Measurements from ENCODE around the gene HPCAL1. TPM values are rescaled to one million over a fixed set of nuclear protein-coding genes. Genes with fewer than 3 reads are reported as not detected.
A peak's percentile ranks its signal among the peaks of the same experiment; 100 is the strongest.

The HPCAL1 gene
- total RNA-seq, 2 experiments from 2014 or later = 109 to 114 TPM

DNA sequence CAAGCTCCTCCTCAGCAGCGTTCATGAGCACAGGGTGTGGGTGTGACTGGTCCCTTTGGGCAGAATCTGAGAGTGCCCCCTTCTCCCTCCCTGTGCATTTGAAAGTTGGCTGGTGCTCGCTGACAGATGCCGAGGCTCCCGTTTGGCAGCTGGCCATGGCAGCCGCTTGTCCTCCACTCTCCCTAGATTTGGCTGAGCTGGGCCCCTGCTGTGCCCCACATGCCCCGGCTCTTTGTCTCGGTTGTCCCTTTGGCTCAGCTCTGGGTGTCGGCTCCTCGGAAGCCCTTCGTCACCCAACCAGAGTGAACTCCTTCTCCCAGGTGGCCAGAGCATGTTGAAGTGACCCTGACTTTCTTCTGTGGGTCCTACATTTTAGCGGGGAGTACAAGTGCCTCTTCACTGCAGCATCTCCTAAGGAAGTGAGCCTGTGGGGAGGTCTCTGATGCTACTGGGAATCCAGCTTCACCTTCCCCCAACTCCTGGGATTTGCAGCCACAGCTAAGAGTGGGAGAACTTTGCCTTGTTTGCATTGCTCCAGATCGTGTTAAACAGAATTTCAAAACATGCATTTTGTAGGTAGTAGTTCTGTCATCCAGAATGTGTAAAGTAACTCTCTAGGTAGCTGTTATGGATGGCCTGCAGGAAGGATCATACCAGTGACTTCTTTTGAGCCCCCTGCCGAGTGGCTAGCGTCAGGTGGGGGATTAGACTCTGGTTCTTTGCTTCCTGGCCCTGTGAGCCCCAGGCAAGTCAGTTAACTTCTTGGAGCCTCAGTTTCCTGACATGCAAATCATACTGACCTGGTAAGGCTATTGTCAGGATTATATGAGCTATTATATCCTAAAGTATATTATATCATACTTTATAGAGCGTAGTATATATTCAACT lies 24.2 kb downstream of the HPCAL1 start:
- H3K9me3 Mint-ChIP-seq (ENCODE audit: low read depth) = no peaks in the 10 kb centered on the region
- POLR2A ChIA-PET = interaction anchor here (1.0 to 1.1 kb wide), 2 partner anchors 23 to 82 kb away, joined by 3 to 4 read pairs; no protein-coding TSS in a partner anchor
- H3K4me1 Mint-ChIP-seq = peaks cover 86% of the 10 kb centered on the region
- peaks cover 28% of the 10 kb centered on the region for H3K36me3 Mint-ChIP-seq (ENCODE audit: low read depth)
- H3K4me3 Mint-ChIP-seq = no peak overlapping the region
- H3K27me3 Mint-ChIP-seq = no peaks in the 10 kb centered on the region
- no peak overlapping the region for H3K27ac Mint-ChIP-seq
- CTCF ChIA-PET = interaction anchor here (0.8 to 7.1 kb wide), 3 partner anchors 10 to 81 kb away, joined by 3 to 88 read pairs (median 6); partner anchors contain the start of gene HPCAL1
- DNase-seq (no peak), ATAC-seq (no peak)
- intact Hi-C loops (cut with DNase I, micrococcal nuclease) = no loop called here

GRCh38 chr2:10327896-10328669 lies 25.4 kb downstream of the HPCAL1 start:
- Mint-ChIP-seq H3K27ac (peak overlapping the region; percentile 87), H3K36me3 (ENCODE audit: low read depth) (peaks cover 21% of the 10 kb centered on the region), H3K4me3 (no peak overlapping the region), H3K9me3 (ENCODE audit: low read depth) (no peaks in the 10 kb centered on the region), H3K4me1 (peaks cover 93% of the 10 kb centered on the region), H3K27me3 (no peaks in the 10 kb centered on the region)
- peak; percentile 54 for DNase-seq
- intact Hi-C loops (cut with DNase I, micrococcal nuclease) = no loop called here
- ATAC-seq = no peak
- ChIA-PET CTCF (interaction anchor here (0.7 to 7.1 kb wide), 5 partner anchors 11 to 111 kb away, joined by 3 to 88 read pairs (median 4); partner anchors contain the start of gene HPCAL1), POLR2A (interaction anchor here (0.7 to 1.1 kb wide), 2 partner anchors 25 to 80 kb away, joined by 3 to 4 read pairs; no protein-coding TSS in a partner anchor)

DNA sequence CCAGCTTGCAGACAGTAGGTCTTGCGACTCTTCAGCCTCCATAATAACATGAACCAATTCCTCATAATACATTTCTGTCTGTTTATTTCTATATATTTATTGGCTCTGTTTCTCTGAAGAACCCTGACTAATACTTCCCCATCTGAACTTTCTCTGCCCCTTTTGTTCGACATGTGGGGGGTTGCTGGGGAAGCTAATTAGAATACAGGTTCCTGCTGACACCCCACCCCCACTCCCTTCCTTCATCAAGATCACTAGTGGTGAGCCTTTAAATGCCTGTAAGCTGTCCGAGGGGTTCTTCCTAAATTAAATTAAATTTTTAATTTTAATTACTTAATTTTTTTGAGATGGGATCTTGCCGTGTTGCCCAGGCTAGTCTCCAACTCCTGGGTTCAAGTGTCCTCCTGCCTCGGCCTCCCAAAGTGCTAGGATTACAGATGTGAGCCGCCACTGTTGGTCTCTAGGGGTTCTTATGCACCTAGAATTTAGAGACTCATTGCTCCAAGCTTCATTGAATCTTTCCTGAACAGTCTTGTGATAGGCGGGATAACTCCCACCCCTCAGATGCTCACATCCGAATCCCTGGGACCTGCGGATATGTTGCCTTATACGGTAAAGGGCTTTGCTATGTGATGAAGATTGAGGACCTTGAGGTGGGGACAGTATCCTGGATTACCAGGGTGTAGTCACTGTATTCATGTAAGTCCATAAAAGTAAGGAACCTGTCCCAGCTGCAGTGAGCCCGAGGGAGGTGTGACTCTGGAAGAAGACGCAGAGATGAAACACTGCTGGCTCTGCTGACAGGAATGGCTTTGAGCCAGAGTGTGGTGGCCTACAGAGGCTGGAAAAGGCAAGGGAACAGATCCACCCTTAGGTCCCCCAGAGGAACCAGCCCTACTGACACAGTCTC lies 26.2 kb downstream of the HPCAL1 start:
- ATAC-seq (no peak), DNase-seq (no peak)
- H3K4me1 Mint-ChIP-seq = peaks cover 94% of the 10 kb centered on the region
- H3K9me3 Mint-ChIP-seq (ENCODE audit: low read depth) = no peaks in the 10 kb centered on the region
- intact Hi-C loops (cut with DNase I, micrococcal nuclease) = no loop called here
- peak overlapping the region; percentile 91 for H3K4me3 Mint-ChIP-seq
- POLR2A ChIA-PET = interaction anchor here (0.7 kb wide), 1 partner anchor 26 kb away, joined by 4 read pairs; no protein-coding TSS in a partner anchor
- peaks cover 19% of the 10 kb centered on the region for H3K36me3 Mint-ChIP-seq (ENCODE audit: low read depth)
- CTCF ChIA-PET = interaction anchor here (0.6 to 7.1 kb wide), 6 partner anchors 12 to 111 kb away, joined by 3 to 88 read pairs (median 4); partner anchors contain the start of gene HPCAL1
- H3K27ac Mint-ChIP-seq = peak overlapping the region; percentile 92
- no peaks in the 10 kb centered on the region for H3K27me3 Mint-ChIP-seq

DNA sequence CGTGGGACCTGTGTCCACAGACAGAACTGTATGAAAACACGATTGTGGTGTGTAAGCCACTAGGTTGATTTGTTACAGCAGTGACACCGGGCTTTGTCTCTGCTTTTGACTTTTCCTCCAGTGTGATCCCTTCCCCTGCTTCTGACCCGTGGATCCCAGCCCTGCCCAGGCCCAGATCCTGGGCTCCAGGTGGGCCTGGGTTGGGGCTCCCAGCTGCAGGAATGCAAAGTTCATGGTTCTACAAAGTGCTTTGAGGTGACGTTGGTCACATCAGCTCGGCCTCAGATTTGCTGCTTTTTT lies 26.8 kb downstream of the HPCAL1 start:
- ATAC-seq = no peak
- DNase-seq = no peak

DNA sequence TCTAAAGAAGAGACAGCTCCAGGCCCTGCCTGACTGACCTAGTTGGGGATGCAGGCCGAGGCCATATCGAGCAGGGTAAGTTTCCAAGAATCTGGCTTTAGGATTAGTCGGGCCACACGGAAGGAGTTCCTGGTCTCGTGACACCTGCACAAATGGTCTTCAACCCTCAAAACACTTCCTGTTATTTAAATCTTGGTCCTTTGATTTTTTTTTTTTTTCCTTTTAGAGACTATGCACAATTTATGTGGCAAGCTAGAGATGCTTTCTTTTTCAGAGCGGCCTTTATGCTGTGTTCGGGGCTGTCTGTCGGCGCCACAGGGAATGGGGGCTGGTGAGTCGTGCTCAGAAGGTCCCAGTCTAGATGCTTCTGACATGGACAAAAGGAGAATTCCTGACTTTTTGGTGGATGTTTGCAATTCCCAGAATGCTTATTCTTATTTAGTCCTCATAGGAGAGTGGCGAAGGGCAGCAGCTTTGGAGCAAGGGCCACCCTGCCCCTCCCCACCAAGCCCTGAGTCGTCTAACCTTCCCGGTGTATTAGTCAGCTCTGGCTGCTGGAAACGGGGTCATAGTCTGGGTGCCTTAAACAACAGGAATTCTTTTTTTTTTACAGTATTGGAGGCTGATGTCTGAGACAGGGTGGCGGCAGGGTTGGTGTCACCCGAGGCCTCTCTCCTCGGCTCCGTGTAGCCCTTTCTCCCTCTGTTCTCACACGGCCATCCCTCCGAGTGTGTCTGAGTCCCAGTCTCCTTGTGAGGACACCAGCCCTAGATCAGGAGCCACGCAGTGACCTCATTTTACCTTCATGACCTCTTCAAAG lies 27.4 kb downstream of the HPCAL1 start:
- ATAC-seq (no peak), DNase-seq (peak; percentile 34)
- H3K27ac Mint-ChIP-seq = peak overlapping the region; percentile 92
- H3K4me1 Mint-ChIP-seq = peaks cover 89% of the 10 kb centered on the region
- no peaks in the 10 kb centered on the region for H3K27me3 Mint-ChIP-seq
- ChIA-PET POLR2A (interaction anchor here (1.0 kb wide), 1 partner anchor 27 kb away, joined by 3 read pairs; no protein-coding TSS in a partner anchor), CTCF (interaction anchor here (0.6 to 7.1 kb wide), 5 partner anchors 25 to 79 kb away, joined by 3 to 88 read pairs (median 4); partner anchors contain the start of gene HPCAL1)
- no peaks in the 10 kb centered on the region for H3K9me3 Mint-ChIP-seq (ENCODE audit: low read depth)
- H3K4me3 Mint-ChIP-seq = peak overlapping the region; percentile 91
- H3K36me3 Mint-ChIP-seq (ENCODE audit: low read depth) = peaks cover 26% of the 10 kb centered on the region
- intact Hi-C loops (cut with DNase I, micrococcal nuclease) = loop anchor here (1.0 to 5.0 kb wide), 3 partner anchors 25 to 482 kb away; partner anchors contain the start of gene PDIA6 (in 1 of the 2)

More for the DNA sequence above, 26.8 kb downstream of the HPCAL1 start:
- H3K36me3 Mint-ChIP-seq (ENCODE audit: low read depth) = peaks cover 21% of the 10 kb centered on the region
- no peaks in the 10 kb centered on the region for H3K27me3 Mint-ChIP-seq
- H3K4me3 Mint-ChIP-seq = peak overlapping the region; percentile 91
- no peaks in the 10 kb centered on the region for H3K9me3 Mint-ChIP-seq (ENCODE audit: low read depth)
- peaks cover 88% of the 10 kb centered on the region for H3K4me1 Mint-ChIP-seq
- intact Hi-C loops (cut with DNase I, micrococcal nuclease) = no loop called here
- ChIA-PET CTCF (interaction anchor here (0.6 to 7.1 kb wide), 4 partner anchors 25 to 79 kb away, joined by 3 to 88 read pairs (median 18); partner anchors contain the start of gene HPCAL1), POLR2A (interaction anchor here (1.0 kb wide), 1 partner anchor 26 kb away, joined by 3 read pairs; no protein-coding TSS in a partner anchor)
- H3K27ac Mint-ChIP-seq = peak overlapping the region; percentile 92

GRCh38 chr2:10330700-10331026 lies 28.0 kb downstream of the HPCAL1 start:
- POLR2A ChIA-PET = interaction anchor here (1.9 to 2.3 kb wide), 2 partner anchors 29 to 77 kb away, joined by 9 to 17 read pairs; partner anchors contain the start of gene HPCAL1
- H3K27ac Mint-ChIP-seq = peak overlapping the region; percentile 92
- H3K9me3 Mint-ChIP-seq (ENCODE audit: low read depth) = no peaks in the 10 kb centered on the region
- peak overlapping the region; percentile 91 for H3K4me3 Mint-ChIP-seq
- intact Hi-C loops (cut with DNase I, micrococcal nuclease) = loop anchor here (1.0 to 5.0 kb wide), 6 partner anchors 25 to 482 kb away; partner anchors contain the start of genes HPCAL1 (in 1 of the 2), ODC1 (in 1 of the 2) and PDIA6 (in 1 of the 2)
- H3K27me3 Mint-ChIP-seq = no peaks in the 10 kb centered on the region
- DNase-seq = no peak
- ATAC-seq = no peak
- peaks cover 32% of the 10 kb centered on the region for H3K36me3 Mint-ChIP-seq (ENCODE audit: low read depth)
- CTCF ChIA-PET = interaction anchor here (1.0 to 7.1 kb wide), 4 partner anchors 26 to 206 kb away, joined by 3 to 88 read pairs (median 20); partner anchors contain the start of gene HPCAL1
- peaks cover 86% of the 10 kb centered on the region for H3K4me1 Mint-ChIP-seq

- Mint-ChIP-seq H3K36me3 (ENCODE audit: low read depth) (peaks cover 32% of the 10 kb centered on the region), H3K27ac (peak overlapping the region; percentile 92), H3K4me3 (peak overlapping the region; percentile 91), H3K9me3 (ENCODE audit: low read depth) (no peaks in the 10 kb centered on the region), H3K4me1 (peaks cover 81% of the 10 kb centered on the region), H3K27me3 (no peaks in the 10 kb centered on the region)
- DNase-seq (peak; percentile 93), ATAC-seq (peak; percentile 58)
- intact Hi-C loops (cut with DNase I, micrococcal nuclease) = loop anchor here (1.0 to 5.0 kb wide), 5 partner anchors 29 to 481 kb away; partner anchors contain the start of genes HPCAL1 (in 1 of the 2), ODC1 (in 1 of the 2) and PDIA6 (in 1 of the 2)
- POLR2A ChIA-PET = interaction anchor here (1.1 to 2.3 kb wide), 4 partner anchors 28 to 117 kb away, joined by 9 to 17 read pairs (median 10); partner anchors contain the start of genes HPCAL1 and ODC1
- CTCF ChIA-PET = interaction anchor here (0.6 to 7.1 kb wide), 9 partner anchors 18 to 999 kb away, joined by 3 to 88 read pairs (median 3); partner anchors contain the start of gene HPCAL1
These were observed 28.5 kb downstream of the HPCAL1 start for GRCh38 chr2:10331027-10331701.

GRCh38 chr2:10331702-10332401 lies 29.1 kb downstream of the HPCAL1 start:
- peaks cover 32% of the 10 kb centered on the region for H3K36me3 Mint-ChIP-seq (ENCODE audit: low read depth)

More at GRCh38 chr2:10331702-10332401, 29.1 kb downstream of the HPCAL1 start:
- ATAC-seq (peak; percentile 76), DNase-seq (peak; percentile 86)
- intact Hi-C loops (cut with DNase I, micrococcal nuclease) = loop anchor here (1.0 to 5.0 kb wide), 7 partner anchors 30 to 480 kb away; partner anchors contain the start of genes HPCAL1 (in 1 of the 2), ODC1 (in 1 of the 2) and PDIA6 (in 1 of the 2)
- ChIA-PET CTCF (interaction anchor here (0.6 to 7.1 kb wide), 13 partner anchors 16 to 998 kb away, joined by 3 to 88 read pairs (median 3); partner anchors contain the start of gene HPCAL1), POLR2A (interaction anchor here (0.6 to 2.3 kb wide), 6 partner anchors 28 to 116 kb away, joined by 3 to 17 read pairs (median 9); partner anchors contain the start of genes HPCAL1 and ODC1)
- Mint-ChIP-seq H3K9me3 (ENCODE audit: low read depth) (no peaks in the 10 kb centered on the region), H3K4me3 (peak overlapping the region; percentile 91), H3K27ac (peak overlapping the region; percentile 92), H3K4me1 (peaks cover 74% of the 10 kb centered on the region), H3K27me3 (no peaks in the 10 kb centered on the region)
